ENCODE results near the gene HYLS1.

GRCh38 chr11:125869521-125869920 is 17.9 kb upstream of the HYLS1 start:
- TF ChIP-seq CTCF (IDR thresholded peaks at IDR 0.05; ENCODE audit: low read length) (no peak), EZH2 (IDR thresholded peaks at IDR 0.05; ENCODE audit: borderline replicate concordance, low read length) (no peak)

Data from OCI-LY1 (cell line).